Esophagus muscularis mucosa (tissue), 3 donors: ENCODE measurements around the gene DRG2.

ENCODE experiments used
- POLR2AphosphoS5 ChIP-seq, 2 donors: sonication (generic); formaldehyde crosslinking; IDR thresholded peaks; one replicate each; pipeline ENCODE4 v1.6.1; 2017; ENCODE audit warnings: antibody characterized with exemption in 2 of 2
- TF ChIP-seq, protein P1 (sequence below), 3 experiments: fragments of 200-600 bp in 2 of 3; fragments of 450-650 bp in 1 of 3; sonication (generic) in 2 of 3; IDR thresholded peaks; one replicate each; pipeline ENCODE4 v1.5.1; 2017 to 2019; ENCODE audit warnings: antibody characterized with exemption in 3 of 3, mild to moderate bottlenecking in 2 of 3, moderate library complexity in 1 of 3

DNA sequence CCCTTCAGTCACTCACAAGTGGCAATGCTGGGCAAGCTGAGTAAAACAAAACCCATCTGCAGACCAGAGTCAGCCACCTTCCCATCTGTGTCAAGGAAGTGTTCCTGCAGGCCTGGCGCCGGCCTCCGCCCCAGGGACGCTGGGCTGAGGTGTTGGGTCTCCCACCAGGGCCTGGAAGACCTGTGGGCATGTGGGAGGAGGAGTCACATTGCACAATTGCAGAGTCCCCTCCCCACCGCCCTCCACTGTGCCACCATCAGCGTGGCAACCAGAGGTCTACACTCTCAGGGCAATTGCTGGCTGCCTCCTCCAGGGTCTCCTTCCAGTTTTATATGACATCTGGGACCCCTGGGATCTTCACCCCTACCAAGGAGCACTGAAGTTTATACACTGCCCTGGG is 17.8 kb downstream of the DRG2 start:
- TF ChIP-seq, protein P1, sequence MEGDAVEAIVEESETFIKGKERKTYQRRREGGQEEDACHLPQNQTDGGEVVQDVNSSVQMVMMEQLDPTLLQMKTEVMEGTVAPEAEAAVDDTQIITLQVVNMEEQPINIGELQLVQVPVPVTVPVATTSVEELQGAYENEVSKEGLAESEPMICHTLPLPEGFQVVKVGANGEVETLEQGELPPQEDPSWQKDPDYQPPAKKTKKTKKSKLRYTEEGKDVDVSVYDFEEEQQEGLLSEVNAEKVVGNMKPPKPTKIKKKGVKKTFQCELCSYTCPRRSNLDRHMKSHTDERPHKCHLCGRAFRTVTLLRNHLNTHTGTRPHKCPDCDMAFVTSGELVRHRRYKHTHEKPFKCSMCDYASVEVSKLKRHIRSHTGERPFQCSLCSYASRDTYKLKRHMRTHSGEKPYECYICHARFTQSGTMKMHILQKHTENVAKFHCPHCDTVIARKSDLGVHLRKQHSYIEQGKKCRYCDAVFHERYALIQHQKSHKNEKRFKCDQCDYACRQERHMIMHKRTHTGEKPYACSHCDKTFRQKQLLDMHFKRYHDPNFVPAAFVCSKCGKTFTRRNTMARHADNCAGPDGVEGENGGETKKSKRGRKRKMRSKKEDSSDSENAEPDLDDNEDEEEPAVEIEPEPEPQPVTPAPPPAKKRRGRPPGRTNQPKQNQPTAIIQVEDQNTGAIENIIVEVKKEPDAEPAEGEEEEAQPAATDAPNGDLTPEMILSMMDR (IDR thresholded peaks at IDR 0.05) = no peak
- TF ChIP-seq POLR2AphosphoS5 (IDR thresholded peaks at IDR 0.05) = no peak
